Stomach (tissue), 9 donors: ENCODE results near the gene AUTS2. TPM values are rescaled to one million over a fixed set of nuclear protein-coding genes. Genes with fewer than 3 reads are reported as not detected.

Experiments
- DNase-seq, 2 donors: peaks; one replicate each; pipeline versions ENCODE4 v3.0.0 to v3.0.0-alpha.2; 2013 to 2019
- H3K27ac ChIP-seq, 5 donors: fragments of 200-600 bp in 4 of 5; sonication (generic) in 4 of 5; one replicate each; pipeline ENCODE4 v1.5.1; 2013 to 2019; ENCODE audit warnings: mild to moderate bottlenecking in 1 of 5, moderate library complexity in 1 of 5
- H3K27me3 ChIP-seq, 3 donors: fragments of 200-600 bp; sonication (generic); one replicate each; pipeline ENCODE4 v1.5.1; 2017 to 2019; ENCODE audit warnings: mixed run types in 1 of 3
- H3K36me3 ChIP-seq, 4 donors: fragments of 200-600 bp; sonication (generic); 1 replicate in 3 of 4; 2 replicates in 1 of 4; pipeline ENCODE4 v1.5.1; 2016 to 2019
- H3K4me1 ChIP-seq, 4 donors: fragments of 200-600 bp; sonication (generic); one replicate each; pipeline ENCODE4 v1.5.1; 2016 to 2019
- H3K4me3 ChIP-seq, 4 donors: fragments of 200-600 bp; sonication (generic) in 3 of 4; one replicate each; pipeline ENCODE4 v1.5.1; 2016 to 2019; ENCODE audit warnings: mild to moderate bottlenecking in 1 of 4
- H3K9me3 ChIP-seq, 4 donors: fragments of 200-600 bp; sonication (generic); one replicate each; pipeline ENCODE4 v1.5.1; 2016 to 2019
- CTCF ChIP-seq, 7 experiments: fragments of 450-650 bp in 4 of 7; fragments of 200-600 bp in 3 of 7; sonication (generic) in 3 of 7; IDR thresholded peaks; one replicate each; pipeline ENCODE4 v1.5.1; 2016 to 2019; ENCODE audit warnings: antibody characterized with exemption in 7 of 7, control low read depth in 2 of 7, mild to moderate bottlenecking in 1 of 7
- EP300 ChIP-seq: sonication (generic); formaldehyde crosslinking; IDR thresholded peaks from one replicate; pipeline ENCODE4 v1.6.1; 2017; ENCODE audit warnings: antibody characterized with exemption
- POLR2A ChIP-seq, 4 donors: fragments of 450-650 bp; IDR thresholded peaks; one replicate each; pipeline ENCODE4 v1.6.1; 2016; ENCODE audit warnings: antibody characterized with exemption in 4 of 4, control low read depth in 2 of 4, mild to moderate bottlenecking in 1 of 4, moderate library complexity in 1 of 4
- POLR2AphosphoS5 ChIP-seq, 3 donors: sonication (generic); formaldehyde crosslinking; IDR thresholded peaks; one replicate each; pipeline ENCODE4 v1.6.1; 2016; ENCODE audit warnings: antibody characterized with exemption in 3 of 3
- WGBS, 5 donors: extraction: QIAGEN DNeasy Blood & Tissue Kit in 3 of 5; methylation state at CpG; one replicate each; pipeline versions ENCODE4 v1.1.5 to v1.1.7; 2013 to 2018; 5-methylcytosine and 5-hydroxymethylcytosine counted together
- intact Hi-C: fragments of 100-400 bp; cut with DNase I; formaldehyde crosslinking; loops from one replicate; pipeline ENCODE4 v1.15.1; 2023; ENCODE audit warnings: low total_unique reads
- polyA plus RNA-seq, 3 donors: library from polyadenylated mRNA; stranded (reverse); fragments of 200-250 nt; gene quantifications; one replicate each; pipeline ENCODE4 v1.2.3, GENCODE V29; 2013
- total RNA-seq, 5 donors: library from RNA; depleted of rRNA; stranded (reverse); fragments of >200 nt; gene quantifications; one replicate each; pipeline versions ENCODE4 v1.1.0 to v1.2.3, GENCODE V29; 2014 to 2016
- donor health status: healthy with polysubstance abuse.
- donor health status: Bipolar disorder and iron deficiency.
- donor health status: healthy.

Gene AUTS2
- total and polyA plus RNA-seq, 8 donors, result 3.8 to 90.3 (median 38.1) TPM

DNA sequence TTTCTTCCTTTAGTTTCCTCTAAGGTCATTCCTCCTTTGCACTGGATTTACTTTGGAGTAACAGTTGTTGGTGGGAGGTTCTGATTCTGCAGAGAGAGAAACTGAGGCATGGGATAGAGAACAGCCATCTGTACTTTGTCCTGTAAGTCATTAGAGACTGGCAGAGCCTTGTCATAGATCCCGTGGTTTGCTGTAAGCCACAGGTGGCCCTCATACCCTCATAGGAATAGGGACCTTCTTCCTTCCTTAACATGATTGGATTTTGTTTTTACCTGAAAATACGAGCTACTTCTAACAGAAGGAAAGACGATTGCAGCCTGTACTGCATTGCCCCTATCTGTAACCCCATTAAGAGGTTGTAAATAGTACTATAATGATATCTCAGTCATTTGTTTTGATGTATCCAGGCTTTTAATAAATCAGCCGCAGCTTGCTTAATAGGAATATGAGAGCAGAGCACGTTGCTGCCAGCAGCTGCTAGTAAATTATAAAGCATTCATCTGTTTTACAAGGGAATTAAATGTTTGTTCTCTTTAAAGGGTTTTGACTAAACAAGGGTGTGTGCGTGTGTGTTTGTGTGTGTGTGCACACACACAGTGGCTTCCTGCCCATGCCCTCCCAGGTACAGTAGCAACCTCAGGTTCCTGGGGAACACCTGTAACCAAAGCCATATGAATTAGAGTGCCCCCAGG is 249.8 kb downstream of the AUTS2 start:
- 25 to 37% (median 28%) methylated on average over 6 of the region's 6 CpGs for WGBS, 5 donors
- intact Hi-C loops, result no loop called here
- no peak overlapping the region for H3K27ac ChIP-seq
- H3K4me1 ChIP-seq, result peaks cover 0 to 7% (median 3%) of the 10 kb centered on the region in 4 donors
- TF ChIP-seq EP300, result no peak
- no peak for TF ChIP-seq CTCF (IDR thresholded peaks at IDR 0.05)
- TF ChIP-seq POLR2AphosphoS5 (IDR thresholded peaks at IDR 0.05), result no peak
- no peak for TF ChIP-seq POLR2A (IDR thresholded peaks at IDR 0.05)
- H3K4me3 ChIP-seq, result no peak overlapping the region
- no peaks in the 10 kb centered on the region for H3K36me3 ChIP-seq
- no peaks in the 10 kb centered on the region for H3K9me3 ChIP-seq
- H3K27me3 ChIP-seq, result no peaks in the 10 kb centered on the region
- DNase-seq, result peak in 1 of 2 donors; percentile 45

DNA sequence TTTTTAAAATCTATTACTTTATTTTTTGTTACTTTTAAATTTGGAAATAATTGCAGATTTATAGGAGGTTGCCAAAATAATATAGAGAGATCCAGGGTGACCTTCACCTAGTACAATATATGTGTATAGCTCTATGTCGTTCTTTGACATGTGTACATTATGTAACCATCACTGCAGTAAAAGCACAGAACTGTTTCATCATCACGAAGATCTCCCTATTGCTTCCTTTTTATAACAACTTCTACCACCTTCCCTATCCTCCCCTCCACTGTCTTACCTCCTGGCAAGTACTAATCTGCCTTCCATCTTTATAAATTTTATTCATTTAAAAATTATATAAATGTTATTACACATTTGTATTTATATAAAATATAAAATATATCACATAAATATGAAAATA is 251.0 kb downstream of the AUTS2 start:
- DNase-seq, result no peak
- 66 to 84% (median 74%) methylated on average over 2 of the region's 2 CpGs for WGBS, 5 donors
- Histone ChIP-seq H3K9me3 (no peaks in the 10 kb centered on the region), H3K27ac (no peak overlapping the region), H3K36me3 (no peaks in the 10 kb centered on the region), H3K4me1 (peaks cover 0 to 7% (median 3%) of the 10 kb centered on the region in 4 donors), H3K4me3 (no peak overlapping the region), H3K27me3 (no peaks in the 10 kb centered on the region)
- TF ChIP-seq POLR2AphosphoS5 (IDR thresholded peaks at IDR 0.05) (no peak), CTCF (IDR thresholded peaks at IDR 0.05) (no peak), POLR2A (IDR thresholded peaks at IDR 0.05) (no peak), EP300 (no peak)
- intact Hi-C loops, result no loop called here

DNA sequence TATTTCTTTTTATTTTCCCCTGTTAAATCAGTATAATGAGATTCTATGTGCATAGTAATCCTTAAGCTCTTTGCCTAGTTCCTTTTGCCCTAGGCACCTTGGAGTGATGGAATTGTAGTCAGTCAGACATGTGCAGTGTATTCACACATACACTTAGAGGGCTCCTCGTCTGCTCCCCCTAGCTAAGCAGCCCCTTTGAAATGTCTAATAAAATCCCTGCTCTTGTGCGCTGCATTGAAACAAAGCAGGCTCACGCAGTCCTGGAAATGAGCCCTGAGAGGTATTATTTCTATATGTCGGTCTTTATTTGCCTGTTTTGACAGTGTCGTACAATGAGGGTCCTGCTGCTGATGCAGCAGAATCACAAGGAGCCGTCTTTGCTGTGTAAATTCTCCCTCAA is 258.7 kb downstream of the AUTS2 start:
- Histone ChIP-seq H3K9me3 (no peaks in the 10 kb centered on the region), H3K27me3 (no peaks in the 10 kb centered on the region), H3K4me1 (peaks cover 0 to 5% (median 0%) of the 10 kb centered on the region in 4 donors), H3K36me3 (no peaks in the 10 kb centered on the region), H3K4me3 (no peak overlapping the region), H3K27ac (no peak overlapping the region)
- TF ChIP-seq CTCF (IDR thresholded peaks at IDR 0.05) (no peak), EP300 (no peak), POLR2AphosphoS5 (IDR thresholded peaks at IDR 0.05) (no peak), POLR2A (IDR thresholded peaks at IDR 0.05) (no peak)
- WGBS, 5 donors, result 82 to 94% (median 90%) methylated on average over 6 of the region's 6 CpGs
- intact Hi-C loops, result no loop called here
- no peak for DNase-seq

DNA sequence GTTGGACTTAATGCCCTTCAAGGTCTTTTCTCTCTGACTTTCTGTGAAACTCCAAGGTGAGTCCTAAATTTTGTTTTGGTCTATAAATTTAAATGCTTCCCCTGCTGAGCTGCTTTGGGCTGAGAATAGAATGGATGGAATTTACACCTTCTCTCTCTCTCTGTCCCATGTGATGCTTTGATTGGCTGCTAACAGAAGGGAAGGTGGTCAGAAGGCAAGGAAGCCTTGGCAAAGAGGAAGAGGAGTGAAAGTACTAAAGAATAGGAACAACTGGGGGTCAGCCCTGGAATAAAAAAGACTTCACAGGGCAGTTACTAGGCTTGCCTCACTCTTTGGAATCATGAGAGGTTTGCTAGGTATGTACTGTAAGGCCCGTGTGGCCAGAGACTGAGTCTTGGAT is 260.2 kb downstream of the AUTS2 start:
- peaks cover 0 to 5% (median 0%) of the 10 kb centered on the region in 4 donors for H3K4me1 ChIP-seq
- TF ChIP-seq POLR2A (IDR thresholded peaks at IDR 0.05), result no peak
- no peak for TF ChIP-seq EP300
- no peak for TF ChIP-seq CTCF (IDR thresholded peaks at IDR 0.05)
- TF ChIP-seq POLR2AphosphoS5 (IDR thresholded peaks at IDR 0.05), result no peak
- intact Hi-C loops, result no loop called here

More for the DNA sequence above, 260.2 kb downstream of the AUTS2 start:
- Histone ChIP-seq H3K27ac (no peak overlapping the region), H3K36me3 (no peaks in the 10 kb centered on the region), H3K4me3 (no peak overlapping the region), H3K9me3 (no peaks in the 10 kb centered on the region), H3K27me3 (no peaks in the 10 kb centered on the region)
- DNase-seq, result no peak
- whole genome bisulfite sequencing, 5 donors, result 85 to 91% (median 88%) methylated on average over 1 of the region's 1 CpG
